ENCODE results near the gene SNAI3. TPM values are rescaled to one million over a fixed set of nuclear protein-coding genes. Genes with fewer than 3 reads are reported as not detected.

Gene SNAI3
- total and polyA plus RNA-seq, 9 of the 15 experiments (the other 6 are each of a cell fraction or from before 2014, with no cell fraction given): 0.04 to 4.1 (median 0.80) TPM; not detected in 1

- TF ChIP-seq, protein P1, sequence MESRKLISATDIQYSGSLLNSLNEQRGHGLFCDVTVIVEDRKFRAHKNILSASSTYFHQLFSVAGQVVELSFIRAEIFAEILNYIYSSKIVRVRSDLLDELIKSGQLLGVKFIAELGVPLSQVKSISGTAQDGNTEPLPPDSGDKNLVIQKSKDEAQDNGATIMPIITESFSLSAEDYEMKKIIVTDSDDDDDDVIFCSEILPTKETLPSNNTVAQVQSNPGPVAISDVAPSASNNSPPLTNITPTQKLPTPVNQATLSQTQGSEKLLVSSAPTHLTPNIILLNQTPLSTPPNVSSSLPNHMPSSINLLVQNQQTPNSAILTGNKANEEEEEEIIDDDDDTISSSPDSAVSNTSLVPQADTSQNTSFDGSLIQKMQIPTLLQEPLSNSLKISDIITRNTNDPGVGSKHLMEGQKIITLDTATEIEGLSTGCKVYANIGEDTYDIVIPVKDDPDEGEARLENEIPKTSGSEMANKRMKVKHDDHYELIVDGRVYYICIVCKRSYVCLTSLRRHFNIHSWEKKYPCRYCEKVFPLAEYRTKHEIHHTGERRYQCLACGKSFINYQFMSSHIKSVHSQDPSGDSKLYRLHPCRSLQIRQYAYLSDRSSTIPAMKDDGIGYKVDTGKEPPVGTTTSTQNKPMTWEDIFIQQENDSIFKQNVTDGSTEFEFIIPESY (CRISPR knock-in tag; IDR thresholded peaks at IDR 0.05): peak; percentile 34; the same call in 1 of the 2 replicates
- TF ChIP-seq NCOA1 (IDR thresholded peaks at IDR 0.05; ENCODE audit: low read depth) (no peak), CCAR2 (IDR thresholded peaks at IDR 0.05; ENCODE audit: low read depth, low read length) (no peak), KDM4B (IDR thresholded peaks at IDR 0.05; ENCODE audit: borderline replicate concordance in 2 of 2, low read depth in 1 of 2) (no peak), NONO (IDR thresholded peaks at IDR 0.05; ENCODE audit: low read depth in 2 of 2, low read length in 1 of 2) (no peak), GABPA (tag; conservative IDR thresholded peaks at IDR 0.05; ENCODE audit: low read depth) (no peak), ATF1 (CRISPR knock-in tag; IDR thresholded peaks at IDR 0.05) (no peak), ATF1 (tag; IDR thresholded peaks at IDR 0.05) (no peak), ZNF253 (CRISPR knock-in tag; conservative IDR thresholded peaks at IDR 0.05) (no peak)
Observed at GRCh38 chr16:88716601-88717001, 30.3 kb upstream of the SNAI3 start (continued).

GRCh38 chr16:88716201-88716600 lies 29.9 kb upstream of the SNAI3 start:
- FAIRE-seq (no peak), DNase-seq (ENCODE audit: extremely low read depth in 1 of 4, low spot score in 3 of 4) (peak in 1 of 4 experiments; percentile 13), ATAC-seq (no peak)
- Histone ChIP-seq H2AFZ (ENCODE audit: low read depth, low read length) (no peak overlapping the region), H3K9ac (ENCODE audit: insufficient read depth in 1 of 2, low read depth in 2 of 2, low read length in 2 of 2) (no peak overlapping the region), H3K4me3 (no peak overlapping the region), H3K36me3 (ENCODE audit: control insufficient read depth, insufficient read depth, low read length) (peaks cover 95% of the 10 kb centered on the region), H3K79me2 (ENCODE audit: control insufficient read depth, insufficient read depth, low read length) (peaks cover 5% of the 10 kb centered on the region), H3K9me1 (ENCODE audit: control insufficient read depth, insufficient read depth, low read length) (peaks cover 3% of the 10 kb centered on the region), H4K20me1 (replicated peaks; ENCODE audit: control insufficient read depth, insufficient read depth, low read length) (peaks cover 16% of the 10 kb centered on the region; the same call in 1 of the 2 replicates), H3K27me3 (ENCODE audit: control insufficient read depth in 2 of 2, insufficient read depth in 2 of 2, low read length in 2 of 2) (no peaks in the 10 kb centered on the region; a peak in 1 of 5 replicates), H3K9me3 (replicated peaks; ENCODE audit: control insufficient read depth, insufficient read depth, low read depth, low read length) (0 out of 2 replicates have a peak, but pooled peaks cover 2% of the 10 kb centered on the region), H3K4me2 (ENCODE audit: insufficient read depth, low read length) (no peak overlapping the region), H3K27ac (ENCODE audit: extremely low read depth, low read depth, low read length) (no peak overlapping the region), H3K4me1 (replicated peaks in 1 of 2; ENCODE audit: control insufficient read depth in 2 of 2, insufficient read depth in 2 of 2, low read length in 2 of 2) (peaks cover 0 to 64% of the 10 kb centered on the region in 2 experiments; a peak in 1 of 5 replicates)
- POLR2A ChIA-PET: interaction anchor here (0.5 to 3.3 kb wide), 6 partner anchors 9 to 1233 kb away, joined by 3 to 12 read pairs (median 3); no protein-coding TSS in a partner anchor
- BruUV-seq (replicated peaks): no TSS peak
- WGBS (ENCODE audit: insufficient coverage, low coverage, missing lambda C conversion rate): 96% methylated on average over 15 of the region's 15 CpGs
- in situ Hi-C loops (cut with MboI): no loop called here
- CTCF ChIA-PET (ENCODE audit: low intra/inter-chr PET ratio): no interaction called here
- intact Hi-C loops (cut with micrococcal nuclease): no loop called here
- TF ChIP-seq POLR2A (conservative IDR thresholded peaks at IDR 0.05) (0 out of 2 replicates have a peak, but pooled peaks have one; percentile 1), GATAD2A (IDR thresholded peaks at IDR 0.05) (no peak), DPF2 (IDR thresholded peaks at IDR 0.05) (no peak)
- TF ChIP-seq, protein P2, sequence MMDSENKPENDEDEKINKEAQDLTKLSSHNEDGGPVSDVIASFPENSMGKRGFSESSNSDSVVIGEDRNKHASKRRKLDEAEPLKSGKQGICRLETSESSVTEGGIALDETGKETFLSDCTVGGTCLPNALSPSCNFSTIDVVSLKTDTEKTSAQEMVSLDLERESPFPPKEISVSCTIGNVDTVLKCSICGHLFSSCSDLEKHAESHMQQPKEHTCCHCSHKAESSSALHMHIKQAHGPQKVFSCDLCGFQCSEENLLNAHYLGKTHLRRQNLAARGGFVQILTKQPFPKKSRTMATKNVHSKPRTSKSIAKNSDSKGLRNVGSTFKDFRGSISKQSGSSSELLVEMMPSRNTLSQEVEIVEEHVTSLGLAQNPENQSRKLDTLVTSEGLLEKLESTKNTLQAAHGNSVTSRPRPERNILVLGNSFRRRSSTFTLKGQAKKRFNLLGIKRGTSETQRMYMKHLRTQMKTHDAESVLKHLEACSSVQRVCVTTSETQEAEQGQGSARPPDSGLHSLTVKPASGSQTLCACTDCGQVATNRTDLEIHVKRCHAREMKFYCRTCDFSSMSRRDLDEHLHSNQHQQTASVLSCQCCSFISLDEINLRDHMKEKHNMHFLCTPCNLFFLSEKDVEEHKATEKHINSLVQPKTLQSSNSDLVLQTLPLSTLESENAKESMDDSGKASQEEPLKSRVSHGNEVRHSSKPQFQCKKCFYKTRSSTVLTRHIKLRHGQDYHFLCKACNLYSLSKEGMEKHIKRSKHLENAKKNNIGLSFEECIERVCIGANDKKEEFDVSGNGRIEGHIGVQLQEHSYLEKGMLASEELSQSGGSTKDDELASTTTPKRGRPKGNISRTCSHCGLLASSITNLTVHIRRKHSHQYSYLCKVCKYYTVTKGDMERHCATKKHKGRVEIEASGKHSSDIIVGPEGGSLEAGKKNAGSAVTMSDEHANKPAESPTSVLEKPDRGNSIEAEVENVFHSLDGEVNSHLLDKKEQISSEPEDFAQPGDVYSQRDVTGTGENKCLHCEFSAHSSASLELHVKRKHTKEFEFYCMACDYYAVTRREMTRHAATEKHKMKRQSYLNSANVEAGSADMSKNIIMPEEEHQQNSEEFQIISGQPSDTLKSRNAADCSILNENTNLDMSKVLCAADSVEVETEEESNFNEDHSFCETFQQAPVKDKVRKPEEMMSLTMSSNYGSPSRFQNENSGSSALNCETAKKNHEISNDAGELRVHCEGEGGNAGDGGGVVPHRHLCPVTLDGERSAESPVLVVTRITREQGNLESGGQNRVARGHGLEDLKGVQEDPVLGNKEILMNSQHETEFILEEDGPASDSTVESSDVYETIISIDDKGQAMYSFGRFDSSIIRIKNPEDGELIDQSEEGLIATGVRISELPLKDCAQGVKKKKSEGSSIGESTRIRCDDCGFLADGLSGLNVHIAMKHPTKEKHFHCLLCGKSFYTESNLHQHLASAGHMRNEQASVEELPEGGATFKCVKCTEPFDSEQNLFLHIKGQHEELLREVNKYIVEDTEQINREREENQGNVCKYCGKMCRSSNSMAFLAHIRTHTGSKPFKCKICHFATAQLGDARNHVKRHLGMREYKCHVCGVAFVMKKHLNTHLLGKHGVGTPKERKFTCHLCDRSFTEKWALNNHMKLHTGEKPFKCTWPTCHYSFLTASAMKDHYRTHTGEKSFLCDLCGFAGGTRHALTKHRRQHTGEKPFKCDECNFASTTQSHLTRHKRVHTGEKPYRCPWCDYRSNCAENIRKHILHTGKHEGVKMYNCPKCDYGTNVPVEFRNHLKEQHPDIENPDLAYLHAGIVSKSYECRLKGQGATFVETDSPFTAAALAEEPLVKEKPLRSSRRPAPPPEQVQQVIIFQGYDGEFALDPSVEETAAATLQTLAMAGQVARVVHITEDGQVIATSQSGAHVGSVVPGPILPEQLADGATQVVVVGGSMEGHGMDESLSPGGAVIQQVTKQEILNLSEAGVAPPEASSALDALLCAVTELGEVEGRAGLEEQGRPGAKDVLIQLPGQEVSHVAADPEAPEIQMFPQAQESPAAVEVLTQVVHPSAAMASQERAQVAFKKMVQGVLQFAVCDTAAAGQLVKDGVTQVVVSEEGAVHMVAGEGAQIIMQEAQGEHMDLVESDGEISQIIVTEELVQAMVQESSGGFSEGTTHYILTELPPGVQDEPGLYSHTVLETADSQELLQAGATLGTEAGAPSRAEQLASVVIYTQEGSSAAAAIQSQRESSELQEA (IDR thresholded peaks at IDR 0.05; ENCODE audit: low read depth): no peak

Measured in K562 (cell line).